B cell (primary cell): ENCODE measurements around the gene ZMAT5. TPM values are rescaled to one million over a fixed set of nuclear protein-coding genes. Genes with fewer than 3 reads are reported as not detected.

ENCODE experiments used
- ATAC-seq: fragments of 200-7000 bp; cut with Tn5 transposase; one replicate; pipeline ENCODE4 v1.10.0; 2021; ENCODE audit warnings: low read depth, mild to moderate bottlenecking, moderate number of reproducible peaks, moderate library complexity
- CTCF ChIA-PET: fragments of 350-600 bp; sonication (Branson Sonifier 250); formaldehyde crosslinking; loops from one replicate; lab custom pipeline; 2021; ENCODE audit warnings: antibody characterized with exemption, inconsistent platforms; lab: Charles Lee
- POLR2A ChIA-PET: fragments of 350-600 bp; sonication (Branson Sonifier 250); formaldehyde crosslinking; loops from one replicate; lab custom pipeline; 2021; ENCODE audit warnings: antibody characterized with exemption; lab: Charles Lee
- DNase-seq: peaks from one replicate; pipeline ENCODE4 v3.0.0; 2013
- H2AFZ ChIP-seq: 2 replicates; pipeline ENCODE4 v1.6.1; 2012; ENCODE audit warnings: mild to moderate bottlenecking, low read depth, low read length; ENCODE audit not compliant: insufficient read depth, poor library complexity, severe bottlenecking
- H3K27ac ChIP-seq, 2 donors: 1 replicate in 1 of 2; 2 replicates in 1 of 2; pipeline ENCODE4 v1.5.1; 2012 to 2013; ENCODE audit warnings: low read length in 2 of 2, mild to moderate bottlenecking in 2 of 2, moderate library complexity in 1 of 2
- H3K27me3 ChIP-seq, 4 experiments: fragments of 200-600 bp in 1 of 4; sonication (generic) in 1 of 4; replicated peaks in 1 of 4; 1 replicate in 2 of 4; 2 replicates in 2 of 4; pipeline versions ENCODE4 v1.6.1 to v1.7.0; 2013 to 2016; ENCODE audit warnings: low read length in 3 of 4, mild to moderate bottlenecking in 2 of 4, mixed read lengths in 1 of 4, moderate library complexity in 1 of 4; ENCODE audit not compliant: insufficient read depth in 4 of 4, control insufficient read depth in 3 of 4; ENCODE audit errors: control extremely low read depth in 1 of 4
- H3K36me3 ChIP-seq, 2 experiments: replicated peaks in 1 of 2; 1 replicate in 1 of 2; 2 replicates in 1 of 2; pipeline versions ENCODE4 v1.6.1 to v1.7.1; 2013; ENCODE audit warnings: low read length in 1 of 2; ENCODE audit not compliant: insufficient read depth in 2 of 2, control insufficient read depth in 1 of 2; ENCODE audit errors: control extremely low read depth in 1 of 2, extremely low read depth in 1 of 2
- H3K4me1 ChIP-seq, 2 donors: fragments of 200-600 bp in 1 of 2; sonication (generic) in 1 of 2; 1 replicate in 1 of 2; 2 replicates in 1 of 2; pipeline versions ENCODE4 v1.5.1 to v1.6.1; 2013 to 2017; ENCODE audit warnings: low read length in 2 of 2; ENCODE audit not compliant: control insufficient read depth in 2 of 2, insufficient read depth in 2 of 2
- H3K4me2 ChIP-seq: replicated peaks from 2 replicates; pipeline ENCODE3; 2012; ENCODE audit warnings: mild to moderate bottlenecking, low read depth, low read length; ENCODE audit not compliant: poor library complexity, severe bottlenecking
- H3K4me3 ChIP-seq, 5 experiments: fragments of 200-600 bp in 1 of 5; sonication (generic) in 1 of 5; 1 replicate in 3 of 5; 2 replicates in 2 of 5; pipeline versions ENCODE4 v1.5.1 to v1.7.0; 2011 to 2016; ENCODE audit warnings: low read length in 4 of 5, mild to moderate bottlenecking in 4 of 5, low read depth in 2 of 5, control low read depth in 1 of 5, moderate library complexity in 1 of 5; ENCODE audit not compliant: insufficient read depth in 1 of 5; ENCODE audit errors: control extremely low read depth in 1 of 5, extremely low read depth in 1 of 5
- H3K79me2 ChIP-seq: fragments of 200-600 bp; sonication (generic); one replicate; pipeline ENCODE4 v1.6.0; 2016; ENCODE audit warnings: low read length; ENCODE audit not compliant: control insufficient read depth, insufficient read depth
- H3K9ac ChIP-seq: fragments of 200-600 bp; sonication (generic); 2 replicates; pipeline ENCODE4 v1.6.1; 2017; ENCODE audit warnings: mild to moderate bottlenecking, low read length, moderate library complexity
- H3K9me3 ChIP-seq, 3 donors: one replicate each; pipeline versions ENCODE4 v1.6.1 to v1.7.1; 2013; ENCODE audit warnings: low read length in 2 of 3; ENCODE audit not compliant: control insufficient read depth in 2 of 3, insufficient read depth in 1 of 3; ENCODE audit errors: control extremely low read depth in 1 of 3
- H4K20me1 ChIP-seq: 2 replicates; pipeline ENCODE4 v1.6.0; 2012; ENCODE audit warnings: mild to moderate bottlenecking, low read length; ENCODE audit not compliant: insufficient read depth, control insufficient read depth, poor library complexity, severe bottlenecking
- H3K27ac Mint-ChIP-seq: one replicate; pipeline ENCODE4 v1.8.0; 2021; ENCODE audit warnings: mixed read lengths
- H3K27me3 Mint-ChIP-seq: one replicate; pipeline ENCODE4 v1.8.0; 2021; ENCODE audit warnings: mixed read lengths
- H3K4me1 Mint-ChIP-seq: one replicate; pipeline ENCODE4 v1.8.0; 2021; ENCODE audit warnings: mixed read lengths
- H3K4me3 Mint-ChIP-seq: one replicate; pipeline ENCODE4 v1.8.0; 2021; ENCODE audit warnings: mixed read lengths
- H3K9me3 Mint-ChIP-seq: one replicate; pipeline ENCODE4 v1.8.0; 2022; ENCODE audit warnings: mixed read lengths; ENCODE audit not compliant: insufficient read depth
- EZH2 ChIP-seq: IDR thresholded peaks from 2 replicates; pipeline ENCODE4 v1.6.1; 2012; ENCODE audit warnings: borderline replicate concordance, low read depth, mild to moderate bottlenecking, moderate library complexity, low read length; ENCODE audit not compliant: insufficient read depth, poor library complexity, severe bottlenecking
- WGBS: methylation state at CpG from one replicate; pipeline ENCODE4 v1.1.5; 2013; ENCODE audit warnings: missing lambda C conversion rate; ENCODE audit not compliant: insufficient coverage; 5-methylcytosine and 5-hydroxymethylcytosine counted together
- intact Hi-C: fragments of 100-400 bp; cut with micrococcal nuclease; formaldehyde crosslinking; loops from one replicate; pipeline ENCODE4 v1.10.0; 2022
- polyA plus RNA-seq: library from polyadenylated mRNA; depleted of rRNA; stranded (reverse); fragments of >200 nt; gene quantifications from 2 replicates; pipeline ENCODE4 v1.2.3, GENCODE V29; 2012
- total RNA-seq, 2 donors: library from RNA; stranded (reverse); fragments of 120-200 nt in 1 of 2; gene quantifications; 1 replicate in 1 of 2; 2 replicates in 1 of 2; pipeline versions ENCODE4 v1.2.3 to v1.2.4, GENCODE V29; 2013 to 2022
- TF ChIP-seq, protein P1 (sequence below): fragments of 200-600 bp; IDR thresholded peaks from one replicate; pipeline ENCODE4 v1.8.0; 2022; ENCODE audit warnings: antibody characterized with exemption, mild to moderate bottlenecking

Gene ZMAT5
- total and polyA plus RNA-seq, 2 donors (not counting 1 experiment from before 2014, with no cell fraction given) = 17.8 to 26.3 TPM

DNA sequence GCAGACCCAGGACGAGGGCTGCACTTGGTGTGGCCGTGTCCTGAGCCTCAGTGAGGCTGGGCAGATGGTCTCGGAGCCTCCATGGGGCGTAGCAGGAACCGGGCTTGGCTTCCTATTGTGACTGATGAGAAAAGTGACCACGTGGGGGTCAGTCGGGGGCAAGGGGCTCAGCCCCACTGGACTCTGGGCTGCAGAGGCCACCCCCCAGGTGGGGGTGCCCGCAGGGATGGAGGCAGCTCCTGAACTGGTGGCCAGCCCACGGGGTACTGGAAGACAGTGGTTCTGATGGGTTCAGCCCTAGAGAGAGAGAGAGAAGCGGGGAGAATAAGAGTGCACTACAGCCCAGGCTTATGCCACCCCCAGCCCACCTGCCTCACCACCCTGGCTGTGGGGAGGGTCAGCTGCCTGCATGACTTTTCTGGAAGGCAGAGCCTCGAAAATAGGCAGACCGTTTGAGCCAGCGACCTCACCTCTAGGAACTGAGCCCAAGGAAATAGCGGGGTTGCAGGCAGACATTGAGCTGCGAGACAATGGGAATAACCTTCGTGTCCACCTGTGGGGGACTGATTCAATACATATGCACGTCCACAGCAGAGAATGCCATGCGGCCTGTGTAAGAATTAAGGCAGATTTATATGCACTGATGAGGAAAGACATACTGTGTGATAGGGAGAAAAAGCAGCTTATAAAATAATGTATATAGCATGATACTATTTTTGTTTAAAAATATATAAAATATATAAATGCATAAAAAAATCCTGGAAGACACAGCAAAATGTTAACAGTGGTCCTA, 35.6 kb downstream of the ZMAT5 start:
- Histone ChIP-seq H3K27ac (no peak overlapping the region), H3K9me3 (no peaks in the 10 kb centered on the region), H3K79me2 (no peaks in the 10 kb centered on the region), H3K36me3 (peaks cover 0 to 3% of the 10 kb centered on the region in 2 experiments), H3K4me2 (no peak overlapping the region), H3K4me1 (no peaks in the 10 kb centered on the region), H3K4me3 (no peak overlapping the region), H3K27me3 (peaks cover 0 to 3% (median 0%) of the 10 kb centered on the region in 4 experiments), H4K20me1 (no peaks in the 10 kb centered on the region), H2AFZ (no peak overlapping the region), H3K9ac (no peak overlapping the region)
- intact Hi-C loops = no loop called here
- ATAC-seq = no peak
- Mint-ChIP-seq H3K4me3 (no peak overlapping the region), H3K27ac (no peak overlapping the region), H3K9me3 (no peaks in the 10 kb centered on the region), H3K27me3 (no peaks in the 10 kb centered on the region), H3K4me1 (no peaks in the 10 kb centered on the region)
- WGBS = 89% methylated on average over 15 of the region's 18 CpGs
- DNase-seq = no peak
- TF ChIP-seq, protein P1, sequence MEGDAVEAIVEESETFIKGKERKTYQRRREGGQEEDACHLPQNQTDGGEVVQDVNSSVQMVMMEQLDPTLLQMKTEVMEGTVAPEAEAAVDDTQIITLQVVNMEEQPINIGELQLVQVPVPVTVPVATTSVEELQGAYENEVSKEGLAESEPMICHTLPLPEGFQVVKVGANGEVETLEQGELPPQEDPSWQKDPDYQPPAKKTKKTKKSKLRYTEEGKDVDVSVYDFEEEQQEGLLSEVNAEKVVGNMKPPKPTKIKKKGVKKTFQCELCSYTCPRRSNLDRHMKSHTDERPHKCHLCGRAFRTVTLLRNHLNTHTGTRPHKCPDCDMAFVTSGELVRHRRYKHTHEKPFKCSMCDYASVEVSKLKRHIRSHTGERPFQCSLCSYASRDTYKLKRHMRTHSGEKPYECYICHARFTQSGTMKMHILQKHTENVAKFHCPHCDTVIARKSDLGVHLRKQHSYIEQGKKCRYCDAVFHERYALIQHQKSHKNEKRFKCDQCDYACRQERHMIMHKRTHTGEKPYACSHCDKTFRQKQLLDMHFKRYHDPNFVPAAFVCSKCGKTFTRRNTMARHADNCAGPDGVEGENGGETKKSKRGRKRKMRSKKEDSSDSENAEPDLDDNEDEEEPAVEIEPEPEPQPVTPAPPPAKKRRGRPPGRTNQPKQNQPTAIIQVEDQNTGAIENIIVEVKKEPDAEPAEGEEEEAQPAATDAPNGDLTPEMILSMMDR = no peak
- ChIA-PET POLR2A (no interaction called here), CTCF (no interaction called here)

DNA sequence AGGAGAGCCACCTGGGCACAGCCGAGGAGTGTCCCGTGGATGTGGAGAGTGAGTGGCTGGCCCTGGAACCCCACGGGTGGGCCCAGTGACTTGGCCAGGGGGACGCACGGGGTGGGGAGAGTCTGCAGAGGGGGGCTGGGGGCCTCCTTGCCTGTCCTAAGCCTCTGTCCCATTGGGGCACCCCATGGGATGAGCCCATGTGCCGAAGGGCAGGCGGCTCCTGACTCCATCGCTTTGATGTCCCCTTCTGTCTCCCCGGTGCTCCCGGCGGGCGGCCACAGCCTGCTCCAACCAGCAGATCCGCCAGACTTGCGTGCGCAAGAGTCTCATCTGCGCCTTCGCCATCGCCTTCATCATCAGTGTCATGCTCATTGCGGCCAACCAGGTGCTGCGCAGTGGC, 37.6 kb downstream of the ZMAT5 start:
- H3K27ac ChIP-seq = no peak overlapping the region
- no peak overlapping the region for H3K4me3 Mint-ChIP-seq
- H2AFZ ChIP-seq = no peak overlapping the region
- no peak overlapping the region for H3K4me3 ChIP-seq
- H3K4me1 ChIP-seq = no peaks in the 10 kb centered on the region
- H4K20me1 ChIP-seq = no peaks in the 10 kb centered on the region
- H3K9ac ChIP-seq = no peak overlapping the region
- ChIA-PET CTCF (no interaction called here), POLR2A (no interaction called here)
- no peak overlapping the region for H3K4me2 ChIP-seq
- TF ChIP-seq, protein P1 = no peak
- TF ChIP-seq EZH2 = no peak
- DNase-seq (no peak), ATAC-seq (no peak)
- intact Hi-C loops = no loop called here
- no peaks in the 10 kb centered on the region for H3K9me3 ChIP-seq
- H3K27me3 Mint-ChIP-seq = no peaks in the 10 kb centered on the region
- no peaks in the 10 kb centered on the region for H3K79me2 ChIP-seq
- H3K4me1 Mint-ChIP-seq = no peaks in the 10 kb centered on the region
- no peak overlapping the region for H3K27ac Mint-ChIP-seq
- no peaks in the 10 kb centered on the region for H3K9me3 Mint-ChIP-seq
- peaks cover 0 to 3% (median 0%) of the 10 kb centered on the region in 4 experiments for H3K27me3 ChIP-seq
- WGBS = 98% methylated on average over 20 of the region's 20 CpGs
- H3K36me3 ChIP-seq = no peaks in the 10 kb centered on the region
